NCI-H82 treated with DMSO at 0.1 percent for 48 hours (cell line): Measurements from ENCODE around the gene NT5C1B.

Source experiments
- DNase-seq: peaks from one replicate; lab custom pipeline; 2025; ENCODE audit not compliant: unreplicated experiment; lab: John Stamatoyannopoulos, UW

Gene NT5C1B

DNA sequence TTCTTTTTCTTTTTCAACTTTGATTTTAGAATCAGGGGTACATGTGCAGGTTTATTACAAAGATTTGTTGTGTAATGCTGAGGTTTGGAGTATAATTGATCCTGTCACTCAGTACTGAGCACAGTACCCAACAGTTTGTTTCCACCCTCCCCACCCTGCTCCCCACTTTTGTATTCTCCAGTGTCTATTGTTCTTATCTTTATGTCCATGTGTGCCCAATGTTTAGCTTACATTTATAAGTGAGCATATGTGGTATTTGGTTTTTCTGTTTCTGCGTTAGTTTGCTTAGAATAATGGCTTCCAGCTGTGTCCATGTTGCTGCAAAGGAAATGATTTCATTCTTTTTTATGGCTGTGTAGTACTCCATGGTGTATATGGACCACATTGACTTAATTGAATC is 72.0 kb downstream of the NT5C1B start:
- DNase-seq, result no peak

DNA sequence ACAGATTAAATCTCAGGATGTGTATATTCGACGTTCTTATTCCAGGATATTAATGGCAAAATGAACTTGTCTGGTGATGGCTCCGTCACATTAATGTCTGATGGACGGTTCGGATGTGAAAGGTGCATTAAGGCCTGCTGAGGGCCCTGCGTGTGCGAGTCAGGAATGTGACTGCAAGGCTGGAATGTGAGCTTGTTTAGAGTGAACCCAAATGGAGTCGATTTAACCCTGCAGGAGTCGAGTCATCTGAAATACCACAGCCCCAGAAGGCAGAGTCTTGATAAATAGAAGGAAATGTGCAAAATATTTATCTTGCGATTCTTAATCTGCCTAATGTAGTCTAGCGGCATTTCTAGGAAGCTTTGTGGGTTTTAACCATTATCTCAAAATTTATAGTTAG is 73.3 kb downstream of the NT5C1B start:
- DNase-seq, result no peak

DNA sequence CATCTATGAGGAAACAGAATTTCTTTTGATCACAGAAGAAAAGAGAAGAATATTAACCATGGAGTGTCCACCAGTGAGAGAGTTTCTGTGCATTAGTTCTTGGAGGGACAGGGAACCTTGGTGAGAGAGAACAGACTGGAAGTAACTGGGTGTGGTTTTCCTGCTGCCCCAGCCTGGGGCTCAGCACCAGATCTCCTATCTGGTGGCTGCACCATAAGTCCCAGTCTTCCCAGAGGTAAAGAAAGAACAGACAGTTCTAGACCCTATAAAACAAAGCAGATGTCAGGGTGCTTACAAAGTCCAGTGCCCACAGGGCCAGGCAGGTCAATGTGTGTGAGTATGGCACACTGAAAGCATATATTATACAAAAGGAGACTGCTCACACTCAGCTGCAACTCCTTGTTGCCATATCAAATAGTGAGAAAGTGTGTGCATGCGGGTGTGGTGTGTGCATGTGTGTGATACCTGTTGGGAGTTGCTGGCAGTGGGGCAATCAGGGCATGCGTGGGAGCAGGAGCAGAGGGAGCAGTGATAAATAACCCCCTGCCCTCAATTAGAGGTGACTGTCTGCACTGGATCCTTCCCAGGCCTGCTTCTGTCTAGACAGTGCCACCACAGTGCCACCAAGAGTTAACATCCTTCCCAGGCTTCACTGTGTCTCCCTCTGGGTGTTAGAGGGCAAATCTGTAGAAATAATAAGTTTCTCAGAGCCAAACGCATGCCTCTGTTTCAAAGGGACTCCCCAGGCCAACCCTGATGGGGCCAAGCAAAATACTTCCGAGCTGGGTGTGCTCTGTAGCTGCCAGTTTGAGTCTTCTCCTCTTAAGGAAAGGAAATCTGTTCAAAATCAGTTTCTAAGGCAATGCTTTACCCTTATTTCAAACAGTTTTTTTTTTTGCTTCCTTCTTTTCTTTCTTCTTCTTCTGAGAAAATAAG is 74.6 kb downstream of the NT5C1B start:
- no peak for DNase-seq
